SK-N-SH (cell line): ENCODE data around the gene POP7. TPM values are rescaled to one million over a fixed set of nuclear protein-coding genes. Genes with fewer than 3 reads are reported as not detected.
A peak's percentile ranks its signal among the peaks of the same experiment; 100 is the strongest.

Source experiments
- CTCF ChIA-PET: fragments of 300-600, 350-600 bp; formaldehyde crosslinking; extraction: SDS; loops from one replicate; lab custom pipeline; 2021; lab: Yijun Ruan, JAX
- POLR2A ChIA-PET: fragments of 350-600 bp; sonication (Branson Sonifier 250); formaldehyde crosslinking; extraction: SDS; loops from one replicate; lab custom pipeline; 2020; ENCODE audit warnings: antibody characterized with exemption, inconsistent platforms; lab: Yijun Ruan, JAX
- DNase-seq: peaks from one replicate; pipeline ENCODE4 v3.0.0; 2012
- H2AFZ ChIP-seq: fragments of 200-600 bp; sonication (generic); 2 replicates; pipeline ENCODE4 v1.8.1; 2016; ENCODE audit warnings: antibody characterized with exemption, mild to moderate bottlenecking, low read depth
- H3F3A ChIP-seq: fragments of 200-600 bp; sonication (generic); replicated peaks from 2 replicates; pipeline ENCODE3; 2016; ENCODE audit warnings: antibody characterized with exemption, mild to moderate bottlenecking; ENCODE audit not compliant: insufficient read depth
- H3K27ac ChIP-seq, 2 experiments: fragments of 200-500 bp in 1 of 2; fragments of 200-600 bp in 1 of 2; sonication (Bioruptor generic) in 1 of 2; sonication (generic), shearing (Covaris generic) in 1 of 2; 2 replicates each; pipeline versions ENCODE4 v1.5.1 to v1.6.1; 2014 to 2016; ENCODE audit warnings: low read depth in 2 of 2, inconsistent platforms in 1 of 2, low read length in 1 of 2, mild to moderate bottlenecking in 1 of 2, mixed read lengths in 1 of 2
- H3K27me3 ChIP-seq: fragments of 200-600 bp; sonication (generic), shearing (Covaris generic); 2 replicates; pipeline ENCODE4 v1.6.1; 2016; ENCODE audit warnings: mixed run types; ENCODE audit not compliant: insufficient read depth
- H3K36me3 ChIP-seq, 2 experiments: fragments of 200-500 bp in 1 of 2; fragments of 200-600 bp in 1 of 2; sonication (Bioruptor generic) in 1 of 2; sonication (generic) in 1 of 2; replicated peaks in 1 of 2; 2 replicates each; pipeline versions ENCODE3 to v1.5.1; 2014 to 2016; ENCODE audit warnings: low read length in 1 of 2, mild to moderate bottlenecking in 1 of 2; ENCODE audit not compliant: insufficient read depth in 2 of 2, control insufficient read depth in 1 of 2
- H3K4me1 ChIP-seq, 2 experiments: fragments of 200-500 bp in 1 of 2; fragments of 200-600 bp in 1 of 2; sonication (Bioruptor generic) in 1 of 2; sonication (generic), shearing (Covaris generic) in 1 of 2; 2 replicates each; pipeline versions ENCODE4 v1.5.1 to v1.6.1; 2014 to 2016; ENCODE audit warnings: low read depth in 1 of 2, low read length in 1 of 2, mixed run types in 1 of 2; ENCODE audit not compliant: insufficient read depth in 2 of 2, control insufficient read depth in 1 of 2
- H3K4me2 ChIP-seq: fragments of 200-600 bp; sonication (generic), shearing (Covaris generic); 2 replicates; pipeline ENCODE4 v1.6.1; 2017; ENCODE audit warnings: mixed run types
- H3K4me3 ChIP-seq, 2 experiments: fragments of 200-500 bp in 1 of 2; fragments of 200-600 bp in 1 of 2; sonication (Bioruptor generic) in 1 of 2; sonication (generic), shearing (Covaris generic) in 1 of 2; 2 replicates each; pipeline versions ENCODE4 v1.5.1 to v1.8.1; 2014 to 2016; ENCODE audit warnings: low read depth in 2 of 2, inconsistent platforms in 1 of 2, low read length in 1 of 2, mild to moderate bottlenecking in 1 of 2, mixed read lengths in 1 of 2, moderate library complexity in 1 of 2
- H3K79me2 ChIP-seq: fragments of 200-600 bp; sonication (generic); 2 replicates; pipeline ENCODE4 v1.8.1; 2017; ENCODE audit warnings: mild to moderate bottlenecking; ENCODE audit not compliant: insufficient read depth
- H3K9ac ChIP-seq: fragments of 200-600 bp; sonication (generic); 2 replicates; pipeline ENCODE4 v1.6.1; 2017; ENCODE audit warnings: mixed run types
- H3K9me2 ChIP-seq: fragments of 200-600 bp; sonication (generic); 2 replicates; pipeline ENCODE4 v1.6.1; 2017; ENCODE audit warnings: mixed run types
- H3K9me3 ChIP-seq: fragments of 200-600 bp; sonication (generic); 2 replicates; pipeline ENCODE4 v1.6.1; 2017; ENCODE audit warnings: mixed run types, mild to moderate bottlenecking, moderate library complexity
- H4K20me1 ChIP-seq: fragments of 200-600 bp; sonication (generic); 2 replicates; pipeline ENCODE4 v1.6.1; 2017; ENCODE audit warnings: mild to moderate bottlenecking, mixed run types; ENCODE audit not compliant: insufficient read depth
- CHD2 ChIP-seq: fragments of 150-350 bp; IDR thresholded peaks from 2 replicates; pipeline ENCODE4 v1.6.1; 2018; ENCODE audit warnings: low read length; ENCODE audit not compliant: partially characterized antibody
- EP300 ChIP-seq, 2 experiments: IDR thresholded peaks; 2 replicates each; pipeline versions ENCODE4 v1.4.0 to v1.6.1; 2012; ENCODE audit warnings: borderline replicate concordance in 1 of 2, low read depth in 1 of 2, low read length in 1 of 2
- EZH2phosphoT487 ChIP-seq: fragments of 200-600 bp; sonication (generic); IDR thresholded peaks from 2 replicates; pipeline ENCODE4 v1.6.1; 2017; ENCODE audit warnings: low read depth, mixed run types, mild to moderate bottlenecking, antibody characterized with exemption, moderate library complexity, borderline replicate concordance
- FOXJ3 ChIP-seq: sonication (generic); formaldehyde crosslinking; IDR thresholded peaks from 2 replicates; pipeline ENCODE4 v1.5.1; 2020; ENCODE audit warnings: mild to moderate bottlenecking, missing genetic modification reagents
- GABPA ChIP-seq: IDR thresholded peaks from 2 replicates; pipeline ENCODE4 v1.4.0; 2012; ENCODE audit warnings: low read depth, mild to moderate bottlenecking
- MEF2A ChIP-seq: IDR thresholded peaks from 2 replicates; pipeline ENCODE4 v1.4.0; 2012; ENCODE audit warnings: low read depth, borderline replicate concordance
- NRF1 ChIP-seq: IDR thresholded peaks from 2 replicates; pipeline ENCODE4 v1.6.1; 2012; ENCODE audit warnings: low read depth, mild to moderate bottlenecking, low read length
- POLR2AphosphoS5 ChIP-seq: IDR thresholded peaks from 2 replicates; pipeline ENCODE4 v1.6.1; 2012; ENCODE audit warnings: low read depth, low read length
- RCOR1 ChIP-seq: fragments of 150-350 bp; IDR thresholded peaks from 2 replicates; pipeline ENCODE4 v1.6.1; 2017; ENCODE audit warnings: antibody characterized with exemption, low read length
- RXRA ChIP-seq: IDR thresholded peaks from 2 replicates; pipeline ENCODE4 v1.4.0; 2012; ENCODE audit warnings: low read depth, mild to moderate bottlenecking, borderline replicate concordance
- SIN3A ChIP-seq: IDR thresholded peaks from 2 replicates; pipeline ENCODE4 v1.6.1; 2012; ENCODE audit warnings: low read depth, mild to moderate bottlenecking, low read length, moderate library complexity, borderline replicate concordance
- TAF1 ChIP-seq: IDR thresholded peaks from 2 replicates; pipeline ENCODE4 v1.6.1; 2012; ENCODE audit warnings: low read depth, mild to moderate bottlenecking, low read length, moderate library complexity, borderline replicate concordance
- TCF12 ChIP-seq: IDR thresholded peaks from 2 replicates; pipeline ENCODE4 v1.4.0; 2012
- TEAD4 ChIP-seq: IDR thresholded peaks from 2 replicates; pipeline ENCODE4 v1.4.0; 2012; ENCODE audit warnings: mild to moderate bottlenecking, borderline replicate concordance; ENCODE audit not compliant: insufficient read depth
- USF1 ChIP-seq: IDR thresholded peaks from 2 replicates; pipeline ENCODE4 v1.4.0; 2012; ENCODE audit warnings: low read depth, borderline replicate concordance
- YY1 ChIP-seq: IDR thresholded peaks from 2 replicates; pipeline ENCODE4 v1.4.0; 2012; ENCODE audit warnings: low read depth, mild to moderate bottlenecking
- WGBS: methylation state at CpG from one replicate; pipeline ENCODE4 v1.1.6; 2017; ENCODE audit warnings: low lambda C conversion rate; 5-methylcytosine and 5-hydroxymethylcytosine counted together
- polyA plus RNA-seq, 3 experiments: library from polyadenylated mRNA; depleted of rRNA; stranded (reverse); fragments of >200 nt; gene quantifications; 2 replicates each; pipeline ENCODE4 v1.2.3, GENCODE V29; 2012

POP7 gene
- polyA plus RNA-seq, 1 of the 3 experiments (the other 2 are of a cell fraction), result 81.8 TPM

DNA sequence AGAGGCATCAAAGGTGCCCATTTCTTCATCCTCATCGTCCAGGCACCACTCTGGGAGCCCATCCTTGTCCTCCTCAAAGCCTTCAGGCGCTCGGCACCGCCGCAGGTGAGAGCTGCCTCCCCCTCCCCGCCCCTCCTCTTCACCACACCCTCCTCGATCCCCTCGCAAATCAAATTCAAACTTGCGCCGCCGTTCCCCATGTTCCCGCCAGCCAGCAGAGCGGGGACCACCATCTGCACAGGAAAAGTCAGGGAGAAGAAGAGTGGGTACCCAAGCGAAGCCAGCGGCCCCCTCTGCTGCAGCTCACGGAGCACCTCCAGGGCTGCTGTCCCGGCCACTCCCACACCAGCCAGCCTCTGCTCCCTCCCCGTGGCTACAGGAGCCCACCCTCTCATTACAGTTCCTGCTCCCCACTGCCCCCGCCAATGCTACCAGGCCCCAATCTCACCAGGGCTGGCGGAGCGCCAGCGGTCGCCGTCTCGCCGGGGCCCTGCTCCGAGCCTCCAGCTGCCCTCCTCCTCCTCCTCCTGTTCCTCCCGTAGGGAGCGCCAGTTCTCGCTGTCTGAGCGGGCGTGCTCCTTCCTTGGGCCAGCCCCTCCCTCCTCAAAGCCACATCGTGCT lies 19.6 kb upstream of the POP7 start:
- peak; percentile 41 for DNase-seq
- H3K79me2 ChIP-seq, result peaks cover 32% of the 10 kb centered on the region
- no peak overlapping the region for H3K4me2 ChIP-seq
- ChIA-PET CTCF (interaction anchor here (1.0 to 3.5 kb wide), 5 partner anchors 12 to 204 kb away, joined by 3 to 23 read pairs (median 4); partner anchors contain the start of gene POP7), POLR2A (no interaction called here)
- H3F3A ChIP-seq, result peaks cover 15% of the 10 kb centered on the region
- no peak overlapping the region for H2AFZ ChIP-seq
- no peaks in the 10 kb centered on the region for H3K9me2 ChIP-seq
- no peaks in the 10 kb centered on the region for H3K27me3 ChIP-seq
- H3K4me1 ChIP-seq, result peaks cover 2 to 6% of the 10 kb centered on the region in 2 experiments; a peak in 1 of 4 replicates
- no peak overlapping the region; a peak in 1 of 4 replicates for H3K27ac ChIP-seq
- no peak overlapping the region for H3K9ac ChIP-seq
- WGBS, result 95% methylated on average over 33 of the region's 33 CpGs
- peaks cover 20 to 81% of the 10 kb centered on the region in 2 experiments for H3K36me3 ChIP-seq
- peaks cover 41% of the 10 kb centered on the region for H4K20me1 ChIP-seq
- no peak overlapping the region for H3K4me3 ChIP-seq
- H3K9me3 ChIP-seq, result no peaks in the 10 kb centered on the region
- TF ChIP-seq SIN3A (no peak), EP300 (IDR thresholded peaks at IDR 0.05; ENCODE audit: borderline replicate concordance in 1 of 2, low read depth in 1 of 2, low read length in 1 of 2) (no peak), NRF1 (no peak), CHD2 (no peak), TCF12 (no peak), USF1 (no peak), YY1 (no peak), RXRA (no peak), RCOR1 (no peak), GABPA (no peak), POLR2AphosphoS5 (no peak), TAF1 (no peak), MEF2A (no peak), FOXJ3 (CRISPR knock-in tag) (no peak), EZH2phosphoT487 (no peak)

GRCh38 chr7:100686822-100687211 lies 19.1 kb upstream of the POP7 start:
- H4K20me1 ChIP-seq, result peaks cover 47% of the 10 kb centered on the region
- H3K36me3 ChIP-seq, result peaks cover 15 to 76% of the 10 kb centered on the region in 2 experiments
- peaks cover 13% of the 10 kb centered on the region for H3F3A ChIP-seq
- H3K27me3 ChIP-seq, result no peaks in the 10 kb centered on the region
- no peak overlapping the region for H3K9ac ChIP-seq
- no peak for DNase-seq
- POLR2A ChIA-PET, result no interaction called here
- WGBS, result 92% methylated on average over 17 of the region's 17 CpGs
- no peak overlapping the region for H3K27ac ChIP-seq
- H3K9me2 ChIP-seq, result no peaks in the 10 kb centered on the region
- H3K4me2 ChIP-seq, result no peak overlapping the region
- no peak for TF ChIP-seq SIN3A
- no peak for TF ChIP-seq TEAD4
- no peaks in the 10 kb centered on the region for H3K9me3 ChIP-seq
- CTCF ChIA-PET, result interaction anchor here (1.0 to 3.5 kb wide), 3 partner anchors 12 to 168 kb away, joined by 3 to 23 read pairs (median 3); partner anchors contain the start of gene POP7
- H2AFZ ChIP-seq, result no peak overlapping the region
- H3K79me2 ChIP-seq, result peaks cover 37% of the 10 kb centered on the region
- H3K4me3 ChIP-seq, result no peak overlapping the region
- H3K4me1 ChIP-seq, result peaks cover 7 to 10% of the 10 kb centered on the region in 2 experiments; a peak in 2 of 4 replicates
